T1000 (cell line): ENCODE measurements around the gene SLC23A2.
"Not testable (repeated sequence)": the region's sequence is repeated elsewhere in the genome, so short reads cannot be mapped to it uniquely, and the experiment has no call there.

ENCODE experiments used
- DNase-seq: peaks from one replicate; lab custom pipeline; 2025; ENCODE audit warnings: mixed read lengths; lab: John Stamatoyannopoulos, UW

Gene SLC23A2

DNA sequence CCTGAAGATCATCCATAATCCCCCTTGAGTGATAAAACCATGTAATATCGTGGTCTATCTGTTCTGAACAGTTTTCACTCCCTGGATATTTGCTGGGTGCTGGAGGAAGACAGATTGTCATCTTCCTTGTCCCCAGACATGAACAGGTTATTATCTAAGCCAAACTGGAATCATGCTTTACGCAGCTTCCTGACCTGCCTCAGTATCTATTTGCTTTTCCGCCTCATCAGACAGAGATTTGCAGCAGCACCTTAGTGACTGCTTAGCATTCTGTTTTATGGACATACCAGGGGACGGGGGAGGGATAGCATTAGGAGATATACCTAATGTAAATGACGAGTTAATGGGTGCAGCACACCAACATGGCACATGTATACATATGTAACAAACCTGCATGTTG is 124.6 kb downstream of the SLC23A2 start:
- no peak for DNase-seq

DNA sequence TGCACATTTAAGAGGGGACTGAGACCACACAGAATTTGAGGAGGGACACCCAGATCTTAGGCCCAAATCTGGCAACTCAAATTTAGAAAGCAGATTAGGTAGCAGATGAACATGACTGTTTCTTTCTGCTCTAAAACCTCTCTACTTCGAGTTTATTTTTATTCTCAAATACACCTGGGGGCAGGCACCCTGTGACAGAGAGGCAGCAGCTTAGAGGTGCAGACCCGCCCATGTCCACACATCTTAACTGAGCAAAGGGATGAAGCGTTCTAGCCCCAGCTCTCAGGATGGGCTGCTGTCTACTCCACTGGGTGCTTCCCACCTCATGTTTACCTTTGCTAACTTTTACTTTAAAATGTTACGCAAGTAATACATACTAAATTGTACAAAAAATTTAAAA is 125.0 kb downstream of the SLC23A2 start:
- no peak for DNase-seq

DNA sequence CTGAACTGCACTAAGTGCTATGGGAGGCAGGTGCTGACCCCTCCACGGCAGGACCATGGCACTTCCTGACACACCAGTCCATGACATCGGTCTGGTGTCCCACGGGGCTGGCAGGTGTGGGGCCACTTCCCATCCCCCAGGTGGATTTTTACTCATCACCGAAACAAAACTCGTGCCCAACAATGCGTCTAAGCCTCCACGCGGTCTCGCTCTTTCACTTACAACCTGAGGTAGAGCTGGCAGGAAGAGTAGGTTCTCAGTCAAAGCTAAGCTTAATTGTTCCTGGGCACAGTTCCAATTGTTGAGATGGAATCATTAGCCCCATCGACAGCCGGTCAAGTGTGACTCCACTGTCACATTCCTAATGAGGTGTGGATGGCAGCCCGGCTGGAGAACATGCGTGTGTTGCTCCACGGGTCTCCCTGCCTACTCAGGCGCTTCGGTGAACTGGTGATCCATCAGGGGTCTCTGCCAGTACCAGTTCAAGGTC is 125.7 kb downstream of the SLC23A2 start:
- DNase-seq = no peak

DNA sequence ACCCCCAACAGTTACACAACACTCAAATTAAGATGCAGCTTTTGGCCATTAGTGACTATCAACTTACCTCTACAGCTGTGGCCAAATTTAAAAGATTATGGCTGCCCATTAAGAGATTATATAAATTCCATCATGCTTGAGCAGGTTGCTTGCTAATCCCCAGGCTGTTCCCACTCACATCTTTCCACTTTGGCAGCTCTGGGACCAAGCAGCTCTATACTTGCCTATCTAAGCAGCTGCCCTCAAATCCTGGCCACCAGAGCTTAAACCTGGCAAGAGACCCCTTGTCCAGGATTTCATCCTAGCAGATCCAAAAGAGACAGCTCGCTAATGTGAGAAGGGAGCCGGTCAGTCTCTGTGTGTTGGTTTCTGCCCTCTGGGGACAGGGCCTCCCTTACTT is 127.9 kb downstream of the SLC23A2 start:
- DNase-seq = no peak

DNA sequence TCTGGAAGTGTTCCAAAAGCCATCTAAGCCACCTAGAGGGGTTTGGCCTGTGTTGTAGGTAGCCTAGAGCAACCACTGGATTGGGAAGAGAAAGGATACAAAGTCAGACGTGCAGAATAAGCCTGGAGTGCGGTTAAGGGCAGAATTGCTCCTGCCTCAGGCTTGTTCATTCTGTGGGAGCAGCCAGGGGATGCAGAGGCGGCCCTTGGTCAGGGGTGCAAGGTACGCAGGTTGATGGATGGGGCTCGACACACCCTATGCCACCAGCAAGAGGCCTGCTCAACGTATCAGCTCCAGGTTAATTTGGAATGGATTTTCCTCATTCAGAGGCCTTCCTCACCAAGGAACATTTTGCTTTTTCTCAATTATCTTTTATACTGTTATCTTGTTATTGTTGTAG is 129.8 kb downstream of the SLC23A2 start:
- no peak for DNase-seq

DNA sequence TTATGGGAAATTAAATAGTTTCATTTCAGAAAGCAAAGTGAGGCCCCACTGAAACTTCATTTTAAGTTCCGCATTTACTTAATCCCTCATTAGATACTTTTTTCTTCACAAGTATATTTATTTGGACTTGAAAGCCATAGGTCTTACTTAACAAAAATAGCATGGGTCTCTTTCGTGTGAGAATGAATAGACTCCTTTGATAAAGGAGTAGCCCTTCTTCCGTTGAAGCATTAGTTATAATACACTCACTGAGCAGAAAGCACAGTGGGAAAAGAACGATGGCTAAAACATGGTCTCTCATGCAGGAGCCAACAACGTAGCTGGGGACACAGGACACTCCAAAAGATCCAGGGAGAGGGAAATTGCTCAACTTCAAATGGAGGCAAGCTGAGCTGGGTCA is 130.4 kb downstream of the SLC23A2 start:
- no peak for DNase-seq

DNA sequence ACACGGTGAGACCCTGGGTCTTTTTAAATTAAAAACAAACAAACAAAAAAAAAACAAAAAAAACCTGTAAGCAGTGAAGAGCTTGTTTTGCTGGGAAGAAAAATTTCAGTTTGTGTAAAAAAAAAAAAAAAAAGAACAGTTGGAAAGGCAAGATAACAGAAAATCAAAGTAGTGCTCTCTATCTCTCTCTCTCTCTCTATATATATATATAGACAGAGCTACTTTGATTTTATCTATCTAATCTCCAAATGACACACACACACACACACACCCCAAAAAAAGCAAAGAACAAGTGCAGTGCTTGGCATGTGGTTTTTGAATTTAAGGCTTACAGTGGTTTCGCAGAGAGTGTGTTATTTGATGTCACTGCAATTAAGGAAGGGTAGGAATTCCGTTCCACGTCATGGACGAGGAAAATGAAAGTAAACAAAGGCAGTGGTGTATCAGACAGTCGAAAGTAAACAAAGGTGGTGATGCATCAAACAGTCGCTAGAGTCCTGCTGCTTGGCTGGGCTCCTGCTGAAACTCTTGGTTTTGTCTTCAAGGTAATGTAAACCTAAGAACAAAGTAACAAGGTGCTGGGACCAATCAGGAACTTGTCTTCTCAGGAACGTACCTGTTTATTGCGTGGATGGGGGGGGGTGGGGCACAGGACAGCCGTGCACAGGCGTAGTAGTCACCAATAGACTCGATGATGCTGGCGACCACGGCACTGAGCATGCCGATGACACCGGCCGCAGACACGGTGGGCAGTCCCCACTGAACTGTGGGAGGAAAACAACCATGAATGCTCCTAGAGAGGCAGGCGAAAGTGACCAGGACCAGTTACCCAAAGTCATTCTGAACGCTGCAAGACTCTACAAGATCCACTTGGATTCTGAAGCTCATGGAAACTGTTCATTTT is 131.8 kb downstream of the SLC23A2 start:
- DNase-seq = no peak

DNA sequence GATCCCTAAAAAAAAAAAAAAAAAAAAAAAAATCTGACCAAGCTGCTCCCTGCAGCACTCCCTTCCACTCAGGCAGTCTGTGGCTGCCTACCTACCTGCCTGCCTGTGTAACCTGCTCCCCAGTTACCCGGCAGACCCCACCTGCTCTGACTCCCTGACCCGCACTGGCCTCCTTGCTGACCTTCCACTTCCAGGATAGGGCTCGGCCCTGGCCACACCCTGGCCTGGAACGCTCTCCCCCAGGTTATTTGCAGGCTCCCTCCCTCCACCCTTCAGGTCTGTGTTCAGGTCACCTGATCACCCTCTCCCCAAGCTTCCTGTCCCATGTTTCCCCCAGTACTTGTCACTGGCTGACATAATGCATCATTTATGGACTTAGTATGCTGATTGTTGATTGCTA is 134.3 kb downstream of the SLC23A2 start:
- DNase-seq = no peak

DNA sequence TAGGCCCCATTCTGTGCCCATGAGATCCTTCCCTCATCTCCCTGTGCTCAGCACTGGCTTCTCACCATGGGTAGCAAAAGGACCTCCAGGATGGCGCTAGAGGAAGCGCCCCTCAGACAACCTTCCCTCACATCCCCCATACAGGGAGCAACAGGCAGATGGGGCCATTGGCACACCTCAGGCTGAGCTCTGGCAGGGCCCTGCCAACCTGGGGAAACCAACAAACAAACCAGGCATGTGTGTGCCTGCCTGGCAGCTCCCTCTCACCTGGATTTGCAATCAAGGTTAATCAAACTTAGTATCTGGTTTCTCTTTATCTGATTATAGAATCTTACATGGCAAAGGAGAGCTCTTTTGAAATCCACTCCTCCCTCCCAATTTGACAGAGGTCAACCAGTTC is 134.9 kb downstream of the SLC23A2 start:
- no peak for DNase-seq

DNA sequence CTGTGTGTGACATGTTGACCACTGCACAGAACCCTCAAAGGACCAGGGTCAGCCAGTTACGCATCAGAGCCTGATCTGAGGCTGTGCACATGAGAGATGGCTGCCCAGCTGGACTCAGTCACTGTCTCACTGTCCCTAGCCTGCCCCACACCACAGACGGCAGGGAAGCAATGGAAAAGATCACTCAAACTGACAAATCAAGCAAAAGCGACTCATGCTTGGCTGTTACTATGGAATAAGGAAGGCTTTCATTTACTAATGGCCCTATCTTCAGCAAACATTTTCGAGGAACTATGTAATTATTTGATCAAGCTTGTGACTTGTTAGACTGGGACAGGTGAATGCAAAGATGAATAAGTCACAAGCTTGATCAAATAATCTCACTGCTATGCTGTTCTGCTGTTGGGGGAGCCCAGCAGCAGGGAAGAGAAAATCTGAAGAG is 137.0 kb downstream of the SLC23A2 start:
- no peak for DNase-seq

DNA sequence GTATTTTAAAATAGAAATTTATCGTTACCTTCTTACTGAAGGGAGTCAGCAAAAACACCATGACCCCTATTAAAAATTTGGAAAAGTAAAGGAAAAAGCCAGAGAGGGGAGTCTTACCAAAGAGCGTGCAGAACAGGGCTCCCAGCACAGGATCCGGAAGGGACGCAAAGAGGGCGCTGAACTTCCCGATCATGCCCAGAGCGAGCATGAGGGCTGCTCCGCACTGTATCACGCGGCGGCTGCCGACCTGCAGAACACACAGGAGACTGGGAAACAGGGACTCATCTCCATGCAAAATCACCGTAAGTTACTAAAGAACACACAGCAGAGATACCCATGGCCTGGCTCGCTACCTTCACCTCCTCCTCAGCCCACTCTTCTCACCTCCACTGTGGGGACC is 138.6 kb downstream of the SLC23A2 start:
- DNase-seq = no peak

DNA sequence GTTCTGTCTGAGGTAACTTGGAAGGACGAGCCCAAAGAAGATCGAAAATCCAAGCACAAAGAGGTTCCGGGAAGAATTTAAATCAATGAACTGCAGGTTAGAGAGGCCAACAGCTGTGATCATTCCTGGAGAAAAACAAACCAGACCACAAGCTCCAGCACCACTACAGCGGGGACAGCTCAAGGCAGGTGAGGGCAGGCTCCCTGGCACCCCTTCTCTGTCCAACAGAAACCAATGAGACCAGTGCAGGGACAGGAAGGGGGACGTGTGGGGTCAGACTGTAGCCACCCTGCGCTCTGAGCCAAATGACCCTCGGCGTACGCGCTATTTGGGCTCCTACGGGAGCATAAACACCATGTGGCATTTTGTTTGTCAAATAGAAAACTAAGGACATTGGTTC is 139.3 kb downstream of the SLC23A2 start:
- DNase-seq = no peak

DNA sequence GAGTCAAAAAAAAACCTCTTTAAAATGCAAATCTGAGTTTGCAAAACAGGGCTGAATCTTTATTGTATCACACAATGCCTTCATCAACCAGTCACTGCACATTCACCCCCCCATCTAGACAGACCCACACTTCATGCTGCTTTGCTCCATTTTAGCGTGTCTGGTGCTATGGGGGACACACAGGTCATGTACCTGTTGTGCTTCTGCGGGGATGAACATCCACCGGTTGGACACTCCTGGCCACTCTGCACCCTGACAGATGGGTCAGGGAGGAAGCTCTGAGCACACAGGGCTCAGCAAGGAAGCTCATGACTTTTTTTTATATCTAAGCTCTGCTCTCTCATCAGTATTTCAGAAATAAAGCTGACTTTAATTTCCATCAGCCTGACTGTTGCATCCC is 143.3 kb downstream of the SLC23A2 start:
- no peak for DNase-seq

DNA sequence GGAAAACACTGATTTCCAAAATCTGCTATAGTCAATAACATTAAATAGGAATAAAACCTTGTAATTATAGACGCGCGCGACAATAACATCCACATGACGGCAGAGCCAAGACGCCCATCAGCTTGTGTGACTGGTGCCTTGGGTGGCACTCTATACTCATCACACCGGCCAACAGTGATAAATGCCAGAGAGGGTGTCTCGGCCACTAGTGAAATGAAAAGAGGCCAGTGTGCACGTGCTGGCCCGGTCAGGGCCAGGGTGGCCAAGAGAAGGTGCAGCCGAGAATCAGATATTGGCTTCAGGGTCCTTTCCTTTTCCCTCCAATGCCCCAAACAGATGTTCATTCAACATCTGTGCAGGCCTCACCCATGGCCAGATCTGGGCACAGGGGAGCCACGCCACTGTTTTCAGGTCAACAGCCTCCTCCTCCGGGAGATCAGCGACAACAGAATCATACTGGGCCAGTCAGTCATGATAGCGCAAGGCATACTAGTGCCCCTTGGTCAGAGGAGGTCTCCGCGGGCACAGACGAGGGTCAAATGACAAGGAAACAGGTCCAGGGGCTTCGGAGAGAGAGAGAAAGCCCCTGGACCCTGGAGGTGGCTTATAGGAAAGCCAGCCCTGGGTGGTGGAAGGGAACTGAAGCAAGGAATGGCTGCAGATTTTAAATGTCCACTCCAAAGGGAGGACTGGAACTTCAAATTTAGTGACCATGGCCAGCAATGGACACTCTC is 145.1 kb downstream of the SLC23A2 start:
- DNase-seq = no peak

DNA sequence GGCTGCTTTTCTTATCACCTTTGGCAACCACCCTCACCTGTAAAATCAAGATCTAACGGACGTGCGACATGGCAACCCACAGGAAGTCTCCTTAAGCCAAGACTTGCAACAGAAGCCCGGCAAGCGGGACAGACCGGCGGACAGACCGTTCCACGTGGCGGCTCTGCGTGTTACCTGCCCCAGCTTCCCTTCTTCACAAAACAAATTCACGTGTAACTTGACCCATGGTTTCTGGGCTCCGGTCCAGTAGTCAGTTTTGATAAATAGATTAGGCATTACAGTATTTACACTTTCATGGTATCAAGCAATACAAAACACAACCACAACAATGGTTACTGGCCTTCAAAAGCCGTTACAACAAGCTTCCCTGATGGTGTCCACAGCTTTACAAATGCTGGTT is 145.8 kb downstream of the SLC23A2 start:
- DNase-seq = no peak

DNA sequence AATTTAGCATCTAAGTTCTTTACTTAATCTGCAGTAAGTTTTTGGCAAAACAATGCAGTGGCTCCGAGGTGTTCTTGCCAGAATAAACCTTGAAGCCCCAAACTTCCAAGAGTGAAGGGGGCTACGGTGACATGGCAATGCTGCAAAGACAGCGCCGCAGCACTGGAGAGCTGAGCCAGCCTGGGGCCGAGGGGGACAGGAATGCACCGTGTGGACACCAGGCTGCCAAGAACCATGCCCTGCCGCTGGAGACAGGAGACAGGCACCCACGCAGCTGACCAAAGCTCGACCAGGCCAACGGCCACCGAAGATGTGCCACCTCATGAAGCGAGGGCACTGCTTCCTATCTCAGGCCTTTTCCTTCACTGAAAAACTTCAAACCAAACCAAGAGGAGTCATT is 146.2 kb downstream of the SLC23A2 start:
- DNase-seq = no peak

DNA sequence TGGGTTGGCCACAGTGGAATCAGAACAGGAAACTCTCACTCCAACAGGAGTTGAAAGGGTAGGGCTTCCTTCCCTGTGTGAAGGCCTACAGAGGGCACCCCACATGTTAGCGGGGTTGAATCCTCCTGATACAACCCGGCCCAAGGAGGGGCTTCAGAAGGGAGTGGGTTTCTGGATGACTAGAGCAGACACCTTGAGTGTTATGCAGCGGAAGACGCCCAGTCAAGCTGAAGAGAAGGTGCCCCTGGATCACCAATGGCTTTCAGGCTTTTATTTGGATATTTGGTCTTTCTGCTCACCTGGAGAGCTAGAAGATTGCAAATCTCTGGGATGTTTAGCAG is 146.8 kb downstream of the SLC23A2 start:
- no peak for DNase-seq

DNA sequence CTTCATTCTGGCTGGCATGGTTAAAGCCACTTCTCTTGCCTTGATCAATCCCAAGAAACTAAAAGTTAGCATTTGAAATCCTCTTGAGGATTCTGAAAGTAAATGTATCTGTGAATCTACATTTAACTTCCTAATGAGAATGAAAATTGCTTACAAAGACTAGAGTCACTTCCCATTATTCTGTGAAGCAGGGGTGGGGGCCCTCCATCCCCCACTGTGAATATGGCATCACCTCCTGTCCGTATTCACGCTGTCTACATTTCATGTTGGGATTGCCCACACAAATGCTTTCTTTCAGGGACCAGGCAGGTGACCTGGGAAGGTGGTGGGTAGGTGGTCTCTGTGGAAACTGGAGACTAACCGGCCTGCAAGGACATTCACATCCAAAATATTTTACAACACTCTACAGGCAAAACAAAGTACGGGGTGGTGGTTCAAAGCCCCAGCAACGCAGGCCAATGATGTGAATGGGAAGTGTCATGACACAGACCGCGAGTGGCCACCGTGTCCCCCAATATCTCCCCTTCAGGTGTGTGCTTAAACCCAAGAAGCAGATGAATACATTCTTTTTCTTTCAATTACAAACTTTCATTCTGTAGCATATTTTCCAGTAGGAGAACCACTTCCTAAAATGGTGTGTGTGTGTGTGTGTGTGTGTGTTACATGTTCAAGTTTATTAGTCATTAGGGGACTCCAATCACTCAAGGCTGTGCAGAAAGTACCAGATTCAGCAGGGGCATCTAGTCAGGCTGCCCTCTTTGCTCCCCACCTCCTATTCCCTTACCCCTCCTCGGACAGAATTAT is 147.4 kb downstream of the SLC23A2 start:
- no peak for DNase-seq

DNA sequence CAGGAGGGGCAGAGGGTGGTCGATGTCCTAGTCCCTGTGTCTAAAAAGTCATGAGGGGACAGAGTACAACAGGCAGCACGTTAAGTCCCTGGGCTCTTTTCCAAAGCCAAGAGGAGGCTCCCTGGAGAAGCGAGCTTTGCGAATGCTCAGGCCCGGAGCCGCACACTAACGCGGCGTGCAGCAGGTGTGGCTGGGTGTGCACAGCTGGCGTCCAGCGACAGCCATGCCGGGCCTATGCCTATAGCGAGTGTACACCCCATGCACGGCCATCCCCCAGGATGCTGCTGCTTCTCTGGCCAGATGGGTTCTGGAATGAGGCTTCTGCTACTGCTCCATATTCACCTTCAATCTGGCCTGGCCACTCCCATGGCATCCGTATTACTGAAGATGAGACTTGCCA is 148.3 kb downstream of the SLC23A2 start:
- DNase-seq = no peak

DNA sequence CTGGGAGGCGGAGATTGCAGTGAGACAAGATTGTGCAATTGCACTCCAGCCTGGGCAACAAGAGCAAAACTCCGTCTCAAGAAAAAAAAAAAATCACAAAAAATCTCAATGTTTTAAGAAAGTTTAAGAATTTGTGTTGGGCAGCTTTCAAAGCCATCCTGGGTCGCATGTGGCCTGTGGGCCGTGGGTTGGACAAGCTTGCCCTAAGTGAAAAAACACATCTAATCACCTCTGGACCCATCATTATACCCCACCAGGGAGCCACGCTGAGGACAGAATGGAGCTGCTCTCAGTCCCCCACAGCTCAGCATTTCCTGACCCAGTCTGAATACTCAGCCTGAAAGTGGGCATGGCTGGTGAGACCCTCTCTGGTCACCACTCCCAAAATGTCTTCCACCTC is 150.3 kb downstream of the SLC23A2 start:
- no peak for DNase-seq

DNA sequence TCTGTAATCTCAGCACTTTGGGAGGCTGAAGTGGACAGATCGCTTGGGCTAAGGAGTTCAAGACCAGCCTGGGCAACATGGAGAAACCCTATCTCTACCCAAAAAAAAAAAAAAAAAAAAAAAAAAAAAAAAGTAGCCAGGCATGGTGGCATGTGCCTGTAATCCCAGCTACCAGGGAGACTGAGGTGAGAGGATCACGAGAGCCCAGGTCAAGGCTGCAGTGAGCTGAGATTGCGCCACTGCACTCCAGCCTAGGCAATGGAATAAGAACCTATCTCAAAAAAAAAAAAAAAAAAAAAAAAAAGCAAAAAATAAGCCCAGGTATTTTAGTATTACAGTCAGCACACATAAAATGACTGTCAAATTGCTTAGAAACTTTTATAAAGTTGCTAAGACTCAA is 152.5 kb downstream of the SLC23A2 start:
- DNase-seq = not testable (repeated sequence)

DNA sequence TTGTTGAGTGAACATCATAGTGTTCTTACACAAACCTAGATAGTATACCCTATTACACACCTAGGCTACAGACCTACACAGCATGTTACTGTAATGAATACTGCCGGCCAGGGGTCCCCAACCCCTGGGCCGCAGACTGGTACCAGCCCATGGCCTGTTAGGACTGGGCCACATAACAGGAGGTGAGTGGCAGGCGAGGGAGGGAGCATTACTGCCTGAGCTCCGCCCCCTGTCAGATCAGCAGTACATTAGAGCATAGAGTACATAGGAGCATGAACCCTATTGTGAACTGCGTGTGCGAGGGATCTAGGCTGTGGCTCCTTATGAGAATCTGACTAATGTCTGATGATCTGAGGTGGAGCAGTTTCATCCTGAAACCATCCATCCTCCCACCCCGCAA is 153.3 kb downstream of the SLC23A2 start:
- DNase-seq = no peak

DNA sequence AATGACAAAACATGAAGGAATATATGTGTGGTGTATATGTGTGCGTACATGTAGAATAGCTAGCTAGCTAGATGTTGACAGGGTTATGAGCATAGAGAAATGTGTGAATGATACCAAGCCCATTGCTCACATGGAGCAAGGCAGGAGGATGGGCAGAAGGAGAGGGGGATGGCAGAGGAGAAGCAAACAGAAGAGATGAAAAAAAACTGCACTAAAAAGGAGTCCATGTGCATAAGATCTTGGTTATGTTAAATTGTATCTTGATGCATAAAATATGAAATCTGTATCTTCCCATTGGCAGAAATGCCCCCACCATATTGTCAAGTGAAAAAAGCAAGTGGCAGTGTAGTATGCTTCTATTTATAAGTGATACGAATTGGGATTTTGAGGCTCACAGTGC is 154.5 kb downstream of the SLC23A2 start:
- DNase-seq = no peak
